Effector memory CD4-positive, alpha-beta T cell (primary cell): ENCODE measurements around the gene GRIN3B.

ENCODE experiments used
- DNase-seq, 3 donors: peaks; one replicate each; pipeline ENCODE4 v3.0.0-alpha.2; 2020
- H3K27ac ChIP-seq: 2 replicates; pipeline ENCODE4 v1.7.0; 2013; ENCODE audit warnings: mild to moderate bottlenecking, low read length, moderate library complexity; ENCODE audit not compliant: insufficient read depth, poor library complexity, severe bottlenecking
- H3K27me3 ChIP-seq: replicated peaks from 2 replicates; pipeline ENCODE4 v1.7.0; 2013; ENCODE audit warnings: mild to moderate bottlenecking, low read length; ENCODE audit not compliant: insufficient read depth, control insufficient read depth, poor library complexity, severe bottlenecking
- H3K36me3 ChIP-seq: 2 replicates; pipeline ENCODE4 v1.7.0; 2013; ENCODE audit warnings: mild to moderate bottlenecking, low read length, moderate library complexity; ENCODE audit not compliant: control insufficient read depth, insufficient read depth
- H3K4me1 ChIP-seq: 2 replicates; pipeline ENCODE4 v1.7.0; 2013; ENCODE audit warnings: low read length, mild to moderate bottlenecking; ENCODE audit not compliant: control insufficient read depth, insufficient read depth, poor library complexity, severe bottlenecking
- H3K4me3 ChIP-seq: 2 replicates; pipeline ENCODE4 v1.7.0; 2013; ENCODE audit warnings: low read length, low read depth, mild to moderate bottlenecking; ENCODE audit not compliant: insufficient read depth, poor library complexity, severe bottlenecking
- H3K9me3 ChIP-seq: 2 replicates; pipeline ENCODE4 v1.7.0; 2013; ENCODE audit warnings: mild to moderate bottlenecking, low read length, moderate library complexity; ENCODE audit not compliant: control insufficient read depth

Gene GRIN3B

DNA sequence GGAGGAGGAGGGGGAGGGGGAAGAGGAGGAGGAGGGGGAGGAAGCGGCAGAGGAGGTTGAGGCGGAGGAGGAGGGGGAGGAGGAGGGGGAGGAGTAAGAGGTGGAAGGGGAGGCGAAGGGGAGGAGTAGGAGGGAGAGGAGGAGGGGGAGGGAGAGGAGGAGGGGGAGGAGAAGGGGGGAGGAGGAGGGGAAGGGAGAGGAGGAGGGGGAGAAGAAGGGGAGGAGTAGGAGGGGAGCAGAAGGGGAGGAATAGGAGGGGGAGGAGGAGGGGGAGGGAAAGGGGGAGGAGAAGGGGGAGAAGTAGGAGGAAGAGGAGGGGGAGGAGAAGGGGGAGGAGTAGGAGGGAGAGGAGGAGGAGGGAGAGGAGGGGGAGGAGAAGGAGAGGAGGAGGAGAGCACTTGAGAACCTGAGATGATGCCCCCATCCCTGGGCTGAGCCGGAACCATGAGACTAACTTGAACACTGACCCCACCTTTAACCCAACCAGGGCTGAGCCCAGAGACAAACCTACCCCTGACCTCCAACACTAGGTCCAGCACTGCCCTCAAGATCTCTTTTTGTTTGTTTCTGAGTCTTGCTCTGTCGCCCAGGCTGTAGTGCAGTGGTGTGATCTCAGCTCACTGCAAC lies 52.2 kb downstream of the GRIN3B start:
- no peak for DNase-seq
- Histone ChIP-seq H3K36me3 (peaks cover 28% of the 10 kb centered on the region), H3K9me3 (no peaks in the 10 kb centered on the region), H3K27ac (no peak overlapping the region), H3K4me3 (no peak overlapping the region), H3K4me1 (peaks cover 1% of the 10 kb centered on the region), H3K27me3 (no peaks in the 10 kb centered on the region)

- H3K27ac ChIP-seq: no peak overlapping the region
- H3K36me3 ChIP-seq: peaks cover 28% of the 10 kb centered on the region
- no peak overlapping the region for H3K4me3 ChIP-seq
- no peaks in the 10 kb centered on the region for H3K9me3 ChIP-seq
- peaks cover 11% of the 10 kb centered on the region for H3K4me1 ChIP-seq
- DNase-seq: no peak
- H3K27me3 ChIP-seq: no peaks in the 10 kb centered on the region
Measured at GRCh38 chr19:1053176-1054101, 53.2 kb downstream of the GRIN3B start.

DNA sequence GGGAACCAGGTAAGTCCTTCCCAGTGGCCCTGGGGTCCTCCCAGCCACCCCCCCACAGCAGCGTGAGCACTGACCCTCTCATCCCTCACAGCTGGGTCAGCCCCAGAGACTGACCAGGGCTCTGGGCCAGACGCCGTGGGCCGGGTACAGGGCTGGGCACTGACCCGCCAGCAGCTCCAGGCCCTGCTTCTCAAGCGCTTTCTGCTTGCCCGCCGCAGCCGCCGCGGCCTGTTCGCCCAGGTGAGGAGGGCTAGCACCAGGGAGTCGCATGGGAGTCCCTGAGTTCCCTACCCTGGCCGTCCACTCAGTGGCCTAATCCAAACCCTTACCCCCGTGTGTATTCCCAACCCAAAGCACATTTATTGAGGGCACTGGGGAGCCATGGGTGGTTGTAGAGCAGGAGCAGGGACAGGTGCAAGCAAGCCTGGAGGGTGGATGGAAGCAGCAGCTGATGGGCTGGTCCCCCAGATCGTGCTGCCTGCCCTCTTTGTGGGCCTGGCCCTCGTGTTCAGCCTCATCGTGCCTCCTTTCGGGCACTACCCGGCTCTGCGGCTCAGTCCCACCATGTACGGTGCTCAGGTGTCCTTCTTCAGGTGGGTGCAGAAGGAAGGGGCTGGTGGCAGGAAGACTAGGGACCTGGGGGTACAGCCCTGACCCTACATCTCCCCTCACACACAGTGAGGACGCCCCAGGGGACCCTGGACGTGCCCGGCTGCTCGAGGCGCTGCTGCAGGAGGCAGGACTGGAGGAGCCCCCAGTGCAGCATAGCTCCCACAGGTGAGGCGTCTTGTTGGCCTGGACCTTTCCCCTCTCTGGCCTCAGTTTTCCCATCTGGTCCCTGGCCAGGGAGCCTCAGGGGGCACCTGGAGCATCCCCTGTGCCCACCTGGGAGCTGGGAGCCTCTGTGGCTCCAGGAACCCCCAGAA lies 54.1 kb downstream of the GRIN3B start:
- Histone ChIP-seq H3K4me3 (no peak overlapping the region), H3K4me1 (peaks cover 11% of the 10 kb centered on the region), H3K36me3 (peaks cover 32% of the 10 kb centered on the region), H3K9me3 (no peaks in the 10 kb centered on the region), H3K27me3 (no peaks in the 10 kb centered on the region), H3K27ac (no peak overlapping the region)
- DNase-seq: no peak

GRCh38 chr19:1055028-1055425 lies 54.8 kb downstream of the GRIN3B start:
- H3K9me3 ChIP-seq: no peaks in the 10 kb centered on the region
- H3K4me1 ChIP-seq: peaks cover 11% of the 10 kb centered on the region
- no peak overlapping the region for H3K4me3 ChIP-seq
- no peak for DNase-seq
- H3K36me3 ChIP-seq: peaks cover 32% of the 10 kb centered on the region
- H3K27me3 ChIP-seq: no peaks in the 10 kb centered on the region
- no peak overlapping the region for H3K27ac ChIP-seq

GRCh38 chr19:1055886-1056620 lies 55.8 kb downstream of the GRIN3B start:
- H3K4me3 ChIP-seq: no peak overlapping the region
- H3K27ac ChIP-seq: no peak overlapping the region
- peaks cover 11% of the 10 kb centered on the region for H3K4me1 ChIP-seq
- peaks cover 32% of the 10 kb centered on the region for H3K36me3 ChIP-seq
- no peaks in the 10 kb centered on the region for H3K27me3 ChIP-seq
- no peaks in the 10 kb centered on the region for H3K9me3 ChIP-seq
- no peak for DNase-seq

- Histone ChIP-seq H3K27me3 (no peaks in the 10 kb centered on the region), H3K27ac (no peak overlapping the region), H3K4me3 (no peak overlapping the region), H3K4me1 (peaks cover 11% of the 10 kb centered on the region), H3K36me3 (peaks cover 32% of the 10 kb centered on the region), H3K9me3 (no peaks in the 10 kb centered on the region)
- no peak for DNase-seq
Measured at GRCh38 chr19:1057176-1057855, 57.1 kb downstream of the GRIN3B start.

DNA sequence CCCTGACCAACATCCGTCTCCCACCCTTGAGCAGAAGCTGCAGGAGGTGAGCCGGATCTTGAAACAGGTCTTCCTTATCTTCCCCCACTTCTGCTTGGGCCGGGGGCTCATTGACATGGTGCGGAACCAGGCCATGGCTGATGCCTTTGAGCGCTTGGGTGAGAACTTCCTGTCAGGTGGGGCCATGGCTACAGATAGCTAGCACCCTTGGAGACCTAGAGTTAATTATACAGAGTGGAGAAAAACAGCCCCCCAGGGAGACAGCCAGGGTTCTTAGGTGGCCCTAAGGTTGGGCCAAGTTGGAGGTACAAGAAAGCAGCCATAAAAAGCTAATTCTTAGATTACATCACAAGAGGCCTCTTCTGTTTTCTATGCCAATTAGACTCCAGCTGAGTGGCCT lies 57.9 kb downstream of the GRIN3B start:
- no peak overlapping the region for H3K27ac ChIP-seq
- DNase-seq: no peak
- H3K9me3 ChIP-seq: no peaks in the 10 kb centered on the region
- H3K4me1 ChIP-seq: peaks cover 11% of the 10 kb centered on the region
- H3K36me3 ChIP-seq: peaks cover 32% of the 10 kb centered on the region
- H3K27me3 ChIP-seq: no peaks in the 10 kb centered on the region
- H3K4me3 ChIP-seq: no peak overlapping the region
